ENCODE results near the gene ARHGAP24. TPM values are rescaled to one million over a fixed set of nuclear protein-coding genes. Genes with fewer than 3 reads are reported as not detected.

Gene ARHGAP24
- total RNA-seq: 11.1 and 12.7 TPM in 2 replicates

DNA sequence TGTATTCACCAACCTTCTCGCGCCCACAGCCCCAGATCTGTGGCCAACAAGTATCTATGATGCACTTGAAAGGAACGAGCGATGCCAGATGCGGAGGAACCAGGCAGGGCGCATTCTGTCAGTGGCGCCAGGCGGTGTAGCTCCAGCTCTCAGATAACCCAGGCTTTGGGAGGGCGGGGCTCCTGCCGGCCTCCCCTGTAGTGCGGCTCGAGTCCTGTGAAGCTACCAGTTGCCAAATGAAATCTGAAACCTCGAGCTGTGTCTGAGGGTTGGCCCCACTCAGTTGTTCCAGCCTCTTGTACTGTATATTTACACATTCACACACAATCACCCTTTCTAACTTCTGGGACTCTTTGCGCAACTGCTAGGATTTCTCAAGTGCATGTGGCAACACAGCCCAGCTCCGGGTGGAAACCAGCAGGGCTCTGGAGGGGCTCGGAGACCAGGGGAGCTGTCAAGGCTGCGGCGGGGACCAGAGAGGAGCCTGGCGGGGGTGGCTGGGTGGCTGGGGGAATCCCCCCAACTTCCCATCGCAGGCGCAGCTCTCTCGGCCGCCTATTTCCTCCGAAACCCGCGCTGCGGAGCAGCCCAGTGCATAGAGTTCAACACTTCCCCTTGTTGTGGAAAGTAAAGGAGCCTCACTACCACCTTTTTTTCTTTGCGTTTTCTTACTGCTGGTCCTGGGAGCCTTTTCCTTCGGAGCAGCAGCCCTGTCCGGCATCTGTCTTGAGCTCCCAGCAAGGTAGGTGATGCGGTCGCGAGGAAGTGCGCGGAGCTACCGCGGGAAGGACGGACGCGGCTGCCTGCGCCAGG, at the start of gene ARHGAP24:
TSS of gene ARHGAP24 (plus strand) at position 333 of the 813 bp plus-strand sequence.
- FAIRE-seq (peak; percentile 18), DNase-seq (ENCODE audit: low read depth) (peak; percentile 96)
- Histone ChIP-seq H3K36me3 (ENCODE audit: control insufficient read depth, insufficient read depth, low read length) (no peaks in the 10 kb centered on the region), H3K4me3 (ENCODE audit: low read depth, low read length) (peak within 1 kb of the TSS; percentile 77), H3K27me3 (ENCODE audit: control insufficient read depth, insufficient read depth, low read length) (no peaks in the 10 kb centered on the region)
- TF ChIP-seq, protein P1, sequence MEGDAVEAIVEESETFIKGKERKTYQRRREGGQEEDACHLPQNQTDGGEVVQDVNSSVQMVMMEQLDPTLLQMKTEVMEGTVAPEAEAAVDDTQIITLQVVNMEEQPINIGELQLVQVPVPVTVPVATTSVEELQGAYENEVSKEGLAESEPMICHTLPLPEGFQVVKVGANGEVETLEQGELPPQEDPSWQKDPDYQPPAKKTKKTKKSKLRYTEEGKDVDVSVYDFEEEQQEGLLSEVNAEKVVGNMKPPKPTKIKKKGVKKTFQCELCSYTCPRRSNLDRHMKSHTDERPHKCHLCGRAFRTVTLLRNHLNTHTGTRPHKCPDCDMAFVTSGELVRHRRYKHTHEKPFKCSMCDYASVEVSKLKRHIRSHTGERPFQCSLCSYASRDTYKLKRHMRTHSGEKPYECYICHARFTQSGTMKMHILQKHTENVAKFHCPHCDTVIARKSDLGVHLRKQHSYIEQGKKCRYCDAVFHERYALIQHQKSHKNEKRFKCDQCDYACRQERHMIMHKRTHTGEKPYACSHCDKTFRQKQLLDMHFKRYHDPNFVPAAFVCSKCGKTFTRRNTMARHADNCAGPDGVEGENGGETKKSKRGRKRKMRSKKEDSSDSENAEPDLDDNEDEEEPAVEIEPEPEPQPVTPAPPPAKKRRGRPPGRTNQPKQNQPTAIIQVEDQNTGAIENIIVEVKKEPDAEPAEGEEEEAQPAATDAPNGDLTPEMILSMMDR (IDR thresholded peaks at IDR 0.05; ENCODE audit: insufficient read depth, low read length, severe bottlenecking): peak; percentile 8

- no peak overlapping the region for H3K4me3 ChIP-seq (ENCODE audit: low read depth, low read length)
- no peaks in the 10 kb centered on the region for H3K36me3 ChIP-seq (ENCODE audit: control insufficient read depth, insufficient read depth, low read length)
- no peak for DNase-seq (ENCODE audit: low read depth)
- H3K27me3 ChIP-seq (ENCODE audit: control insufficient read depth, insufficient read depth, low read length): no peaks in the 10 kb centered on the region
- FAIRE-seq: no peak
- TF ChIP-seq, protein P1 (IDR thresholded peaks at IDR 0.05; ENCODE audit: insufficient read depth, low read length, severe bottlenecking): no peak
Measured at GRCh38 chr4:85426366-85426765, 48.6 kb upstream of the ARHGAP24 start.

GRCh38 chr4:85427123-85427522, 47.8 kb upstream of the ARHGAP24 start:
- TF ChIP-seq, protein P1 (IDR thresholded peaks at IDR 0.05; ENCODE audit: insufficient read depth, low read length, severe bottlenecking): no peak
- peak; percentile 93 for FAIRE-seq
- H3K36me3 ChIP-seq (ENCODE audit: control insufficient read depth, insufficient read depth, low read length): no peaks in the 10 kb centered on the region
- DNase-seq (ENCODE audit: low read depth): no peak
- H3K4me3 ChIP-seq (ENCODE audit: low read depth, low read length): no peak overlapping the region
- H3K27me3 ChIP-seq (ENCODE audit: control insufficient read depth, insufficient read depth, low read length): no peaks in the 10 kb centered on the region

DNA sequence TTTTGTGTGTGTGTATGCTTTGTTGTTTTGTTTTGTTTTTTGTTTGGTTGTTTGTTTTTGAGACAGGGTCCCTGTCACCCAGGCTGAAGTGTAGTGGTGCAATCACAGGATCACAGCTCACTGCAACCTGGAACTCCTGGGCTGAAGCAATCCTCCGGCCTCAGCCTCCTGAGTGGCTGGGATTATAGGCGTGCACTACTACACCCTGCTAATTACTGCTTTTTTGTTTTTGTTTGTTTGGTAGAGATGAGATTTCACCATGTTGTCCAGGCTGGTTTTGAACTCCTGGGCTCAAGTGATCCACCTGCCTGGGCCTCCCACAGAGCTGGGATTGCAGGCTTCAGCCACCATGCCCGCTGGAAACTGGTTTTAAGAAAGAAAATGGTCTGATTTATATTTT, 44.7 kb upstream of the ARHGAP24 start:
- TF ChIP-seq, protein P1 (IDR thresholded peaks at IDR 0.05; ENCODE audit: insufficient read depth, low read length, severe bottlenecking): no peak
- no peaks in the 10 kb centered on the region for H3K36me3 ChIP-seq (ENCODE audit: control insufficient read depth, insufficient read depth, low read length)
- H3K27me3 ChIP-seq (ENCODE audit: control insufficient read depth, insufficient read depth, low read length): no peaks in the 10 kb centered on the region
- no peak overlapping the region for H3K4me3 ChIP-seq (ENCODE audit: low read depth, low read length)
- DNase-seq (ENCODE audit: low read depth) (no peak), FAIRE-seq (no peak)

DNA sequence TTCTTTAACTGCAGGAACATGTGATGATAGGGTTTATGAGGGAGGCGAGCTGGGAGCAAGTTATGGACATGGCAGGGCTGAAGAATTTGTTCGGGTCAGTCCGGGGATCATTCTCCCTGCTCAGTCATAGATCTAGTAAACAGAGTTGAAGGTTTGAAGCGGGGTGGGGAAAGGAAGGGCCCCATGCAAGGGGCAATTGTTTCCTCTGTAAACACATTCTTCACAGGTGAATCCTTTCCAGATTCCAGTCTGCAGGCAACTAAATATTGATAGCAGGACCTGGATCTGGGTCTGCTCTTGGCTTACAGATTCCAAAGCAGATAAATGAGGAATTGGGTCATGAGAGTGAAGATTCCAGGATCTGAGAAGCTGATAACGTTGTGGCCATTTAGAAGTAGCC, 44.3 kb upstream of the ARHGAP24 start:
- FAIRE-seq (no peak), DNase-seq (ENCODE audit: low read depth) (peak; percentile 9)
- TF ChIP-seq, protein P1 (IDR thresholded peaks at IDR 0.05; ENCODE audit: insufficient read depth, low read length, severe bottlenecking): no peak
- Histone ChIP-seq H3K27me3 (ENCODE audit: control insufficient read depth, insufficient read depth, low read length) (no peaks in the 10 kb centered on the region), H3K4me3 (ENCODE audit: low read depth, low read length) (no peak overlapping the region), H3K36me3 (ENCODE audit: control insufficient read depth, insufficient read depth, low read length) (no peaks in the 10 kb centered on the region)

Measured in bronchial epithelial cell (primary cell).